H4 (cell line): ENCODE results near the gene TNFRSF14. TPM values are rescaled to one million over a fixed set of nuclear protein-coding genes. Genes with fewer than 3 reads are reported as not detected.

Experiments
- DNase-seq: peaks from one replicate; pipeline ENCODE4 v3.0.0-alpha.2; 2015; ENCODE audit warnings: low spot score
- total RNA-seq: library from RNA; depleted of rRNA; stranded (reverse); fragments of >200 nt; shearing (Covaris generic); gene quantifications from 2 replicates; pipeline ENCODE4 v1.2.3, GENCODE V29; 2014

Gene TNFRSF14
- total RNA-seq, 1 experiment from 2014 or later, result 9.1 TPM

- DNase-seq, result no peak
Observed at GRCh38 chr1:2523191-2523890, 32.8 kb upstream of the TNFRSF14 start.

- DNase-seq, result no peak
Observed at GRCh38 chr1:2523891-2524609, 32.1 kb upstream of the TNFRSF14 start.

GRCh38 chr1:2525572-2525919, 30.6 kb upstream of the TNFRSF14 start:
- no peak for DNase-seq

- peak; percentile 92 for DNase-seq
Observed at GRCh38 chr1:2525920-2526823, 30.0 kb upstream of the TNFRSF14 start, which contains the start of gene PANK4. TSS of gene PANK4 (minus strand) at chr1:2526596. CDS start at chr1:2526587, 9 bp downstream.

- DNase-seq, result peak; percentile 43
Observed at GRCh38 chr1:2526824-2527555, 29.2 kb upstream of the TNFRSF14 start.

- DNase-seq, result no peak
Observed at GRCh38 chr1:2527556-2527860, 28.7 kb upstream of the TNFRSF14 start.

GRCh38 chr1:2528016-2528415, 28.2 kb upstream of the TNFRSF14 start:
- no peak for DNase-seq

- DNase-seq, result no peak
Observed at GRCh38 chr1:2528611-2528965, 27.6 kb upstream of the TNFRSF14 start.

- DNase-seq, result no peak
Observed at GRCh38 chr1:2528966-2529783, 27.0 kb upstream of the TNFRSF14 start.

GRCh38 chr1:2529784-2530512, 26.2 kb upstream of the TNFRSF14 start, which contains the start of gene HES5:
TSS of gene HES5 (minus strand) at chr1:2530263. CDS start at chr1:2530164, 99 bp downstream.
- no peak for DNase-seq

GRCh38 chr1:2530513-2531361, 25.4 kb upstream of the TNFRSF14 start:
- no peak for DNase-seq

GRCh38 chr1:2532485-2533160, 23.5 kb upstream of the TNFRSF14 start:
- DNase-seq, result no peak

- DNase-seq, result no peak
Observed at GRCh38 chr1:2533365-2533764, 22.8 kb upstream of the TNFRSF14 start.

- DNase-seq, result no peak
Observed at GRCh38 chr1:2534315-2534686, 21.9 kb upstream of the TNFRSF14 start.

- DNase-seq, result no peak
Observed at GRCh38 chr1:2534687-2535441, 21.3 kb upstream of the TNFRSF14 start.

GRCh38 chr1:2535455-2535854, 20.7 kb upstream of the TNFRSF14 start:
- DNase-seq, result no peak

GRCh38 chr1:2535981-2536380, 20.2 kb upstream of the TNFRSF14 start:
- no peak for DNase-seq

GRCh38 chr1:2537784-2538115, 18.4 kb upstream of the TNFRSF14 start:
- no peak for DNase-seq
